IMR-90 (cell line): Measurements from ENCODE around the gene PNLIP. TPM values are rescaled to one million over a fixed set of nuclear protein-coding genes. Genes with fewer than 3 reads are reported as not detected.

Experiments
- ATAC-seq: fragments of 200-7000 bp; cut with Tn5 transposase; 2 replicates; pipeline ENCODE4 v1.9.1; 2020; ENCODE audit warnings: low read depth, mild to moderate bottlenecking, moderate library complexity
- BruUV-seq: library from RNA; stranded (reverse); fragments of 400-500 nt; replicated peaks from 2 replicates; lab custom pipeline; 2021; lab: Mats Ljungman, UMichigan
- CTCF ChIA-PET: fragments of 300-600 bp; formaldehyde crosslinking; extraction: SDS; loops from one replicate; lab custom pipeline; 2021; ENCODE audit warnings: antibody characterized with exemption; lab: Yijun Ruan, JAX
- POLR2A ChIA-PET: fragments of 300-600 bp; sonication (Branson Sonifier 250); formaldehyde crosslinking; loops from one replicate; lab custom pipeline; 2022; ENCODE audit warnings: antibody characterized with exemption; ENCODE audit not compliant: unreplicated experiment; lab: Charles Lee
- DNase-seq: peaks from one replicate; pipeline ENCODE4 v3.0.0; 2013
- H2AFZ ChIP-seq: replicated peaks from 2 replicates; pipeline ENCODE3; 2013; ENCODE audit warnings: low read length, mild to moderate bottlenecking; ENCODE audit not compliant: poor library complexity
- H2AK5ac ChIP-seq: 2 replicates; pipeline ENCODE4 v1.6.1; 2013; ENCODE audit warnings: low read depth, low read length, inconsistent platforms
- H2AK9ac ChIP-seq: replicated peaks from 2 replicates; pipeline ENCODE3; 2013; ENCODE audit warnings: mild to moderate bottlenecking, low read depth, low read length, moderate library complexity; ENCODE audit not compliant: poor library complexity
- H2BK120ac ChIP-seq: 2 replicates; pipeline ENCODE4 v1.6.1; 2013; ENCODE audit warnings: low read depth, low read length, inconsistent platforms
- H2BK15ac ChIP-seq: 3 replicates; pipeline ENCODE4 v1.6.1; 2013; ENCODE audit warnings: low read depth, low read length, inconsistent platforms
- H2BK20ac ChIP-seq: 2 replicates; pipeline ENCODE4 v1.6.1; 2013; ENCODE audit warnings: low read depth, mild to moderate bottlenecking, inconsistent platforms, low read length, moderate library complexity
- H2BK5ac ChIP-seq: 2 replicates; pipeline ENCODE4 v1.6.1; 2013; ENCODE audit warnings: mild to moderate bottlenecking, low read depth, low read length, inconsistent platforms; ENCODE audit not compliant: poor library complexity, severe bottlenecking
- H3K14ac ChIP-seq: replicated peaks from 2 replicates; pipeline ENCODE4 v1.6.1; 2013; ENCODE audit warnings: low read depth, low read length, inconsistent platforms
- H3K18ac ChIP-seq: 2 replicates; pipeline ENCODE4 v1.6.1; 2013; ENCODE audit warnings: low read depth, low read length, control low read depth
- H3K23ac ChIP-seq: 2 replicates; pipeline ENCODE4 v1.6.1; 2013; ENCODE audit warnings: low read depth, low read length, inconsistent platforms
- H3K27ac ChIP-seq: 2 replicates; pipeline ENCODE4 v1.5.1; 2013; ENCODE audit warnings: mild to moderate bottlenecking, control low read depth, low read length; ENCODE audit not compliant: insufficient read depth
- H3K27me3 ChIP-seq: 2 replicates; pipeline ENCODE4 v1.6.1; 2013; ENCODE audit warnings: low read length; ENCODE audit not compliant: control insufficient read depth, insufficient read depth
- H3K36me3 ChIP-seq: 2 replicates; pipeline ENCODE4 v1.6.1; 2013; ENCODE audit warnings: low read length, mixed read lengths; ENCODE audit not compliant: control insufficient read depth, insufficient read depth
- H3K4ac ChIP-seq: 2 replicates; pipeline ENCODE4 v1.6.1; 2013; ENCODE audit warnings: low read depth, low read length, inconsistent platforms
- H3K4me1 ChIP-seq: 2 replicates; pipeline ENCODE4 v1.6.1; 2013; ENCODE audit warnings: low read length, mixed read lengths; ENCODE audit not compliant: control insufficient read depth, insufficient read depth
- H3K4me2 ChIP-seq: 2 replicates; pipeline ENCODE4 v1.6.1; 2013; ENCODE audit warnings: low read depth, mild to moderate bottlenecking, control low read depth, low read length, moderate library complexity
- H3K4me3 ChIP-seq: 2 replicates; pipeline ENCODE4 v1.5.1; 2013; ENCODE audit warnings: low read depth, mild to moderate bottlenecking, control low read depth, low read length, moderate library complexity; ENCODE audit not compliant: insufficient read depth
- H3K56ac ChIP-seq: 2 replicates; pipeline ENCODE4 v1.6.1; 2013; ENCODE audit warnings: low read length, inconsistent platforms; ENCODE audit not compliant: insufficient read depth; ENCODE audit errors: extremely low read depth
- H3K79me1 ChIP-seq, 2 experiments: 2 replicates each; pipeline ENCODE4 v1.6.1; 2013; ENCODE audit warnings: low read length in 2 of 2, inconsistent platforms in 1 of 2, low read depth in 1 of 2
- H3K9ac ChIP-seq: 2 replicates; pipeline ENCODE4 v1.6.1; 2013; ENCODE audit warnings: low read depth, low read length, control low read depth
- H3K9me1 ChIP-seq: 2 replicates; pipeline ENCODE4 v1.6.1; 2013; ENCODE audit warnings: low read length, inconsistent platforms; ENCODE audit not compliant: insufficient read depth
- H3K9me3 ChIP-seq: 2 replicates; pipeline ENCODE4 v1.6.1; 2013; ENCODE audit warnings: low read length; ENCODE audit not compliant: control insufficient read depth, insufficient read depth
- H4K20me1 ChIP-seq: 2 replicates; pipeline ENCODE4 v1.6.1; 2013; ENCODE audit warnings: low read length, inconsistent platforms; ENCODE audit not compliant: insufficient read depth
- H4K5ac ChIP-seq: 2 replicates; pipeline ENCODE4 v1.6.1; 2013; ENCODE audit warnings: mild to moderate bottlenecking, low read depth, low read length, control low read depth
- H4K8ac ChIP-seq, 2 experiments: 2 replicates each; pipeline ENCODE4 v1.6.1; 2013; ENCODE audit warnings: low read depth in 2 of 2, low read length in 2 of 2, control low read depth in 1 of 2, inconsistent platforms in 1 of 2
- H4K91ac ChIP-seq: 2 replicates; pipeline ENCODE4 v1.6.1; 2013; ENCODE audit warnings: low read depth, low read length, inconsistent platforms; ENCODE audit not compliant: insufficient read depth
- CEBPB ChIP-seq: IDR thresholded peaks from 2 replicates; pipeline ENCODE4 v1.6.1; 2012; ENCODE audit warnings: low read depth, low read length, improper control_type of control experiment
- CHD1 ChIP-seq: IDR thresholded peaks from 2 replicates; pipeline ENCODE4 v1.6.1; 2012; ENCODE audit warnings: low read depth, low read length, improper control_type of control experiment
- FOS ChIP-seq: fragments of 150-350 bp; IDR thresholded peaks from 2 replicates; pipeline ENCODE4 v1.6.1; 2016; ENCODE audit warnings: low read depth, low read length
- MAFK ChIP-seq: IDR thresholded peaks from 2 replicates; pipeline ENCODE4 v1.6.1; 2012; ENCODE audit warnings: low read depth, low read length, improper control_type of control experiment
- MAZ ChIP-seq: IDR thresholded peaks from 2 replicates; pipeline ENCODE4 v1.6.1; 2012; ENCODE audit warnings: low read depth, mild to moderate bottlenecking, low read length, improper control_type of control experiment, moderate library complexity, borderline replicate concordance
- MXI1 ChIP-seq: IDR thresholded peaks from 2 replicates; pipeline ENCODE4 v1.6.1; 2012; ENCODE audit warnings: low read depth, mild to moderate bottlenecking, low read length, moderate library complexity, borderline replicate concordance
- NFE2L2 ChIP-seq: fragments of 150-350 bp; IDR thresholded peaks from 2 replicates; pipeline ENCODE4 v1.6.1; 2016; ENCODE audit warnings: low read depth, mild to moderate bottlenecking, low read length
- POLR2A ChIP-seq: IDR thresholded peaks from 2 replicates; pipeline ENCODE4 v1.6.1; 2012; ENCODE audit warnings: mild to moderate bottlenecking, low read depth, low read length
- RAD21 ChIP-seq: IDR thresholded peaks from 2 replicates; pipeline ENCODE4 v1.6.1; 2012; ENCODE audit warnings: low read length, improper control_type of control experiment
- RCOR1 ChIP-seq: IDR thresholded peaks from 2 replicates; pipeline ENCODE4 v1.6.1; 2012; ENCODE audit warnings: mild to moderate bottlenecking, low read length, improper control_type of control experiment; ENCODE audit not compliant: insufficient replicate concordance
- RFX5 ChIP-seq: IDR thresholded peaks from 2 replicates; pipeline ENCODE4 v1.8.0; 2012; ENCODE audit warnings: low read depth, mild to moderate bottlenecking, low read length, moderate library complexity
- SMC3 ChIP-seq: fragments of 150-350 bp; IDR thresholded peaks from 2 replicates; pipeline ENCODE4 v1.6.1; 2016; ENCODE audit warnings: low read depth, mild to moderate bottlenecking, antibody characterized with exemption, low read length, moderate library complexity
- WGBS, 2 experiments: methylation state at CpG; one replicate each; pipeline versions ENCODE4 v1.1.5 to v1.1.7; 2013; ENCODE audit warnings: missing lambda C conversion rate in 2 of 2; ENCODE audit not compliant: insufficient read length in 1 of 2; ENCODE audit errors: extremely low coverage in 2 of 2; 5-methylcytosine and 5-hydroxymethylcytosine counted together
- dilution Hi-C: fragments of 300-500 bp; cut with HindIII; formaldehyde crosslinking; loops from one replicate; pipeline ENCODE4 v1.14.3; 2018; ENCODE audit warnings: low sequenced_read_pairs; ENCODE audit not compliant: unreplicated experiment
- in situ Hi-C: fragments of 300-500 bp; cut with MboI; formaldehyde crosslinking; loops from 3 replicates; pipeline ENCODE4 v1.14.3; 2019; ENCODE audit warnings: low sequenced_read_pairs, inconsistent platforms, mixed read lengths
- intact Hi-C: fragments of 100-400 bp; cut with micrococcal nuclease; formaldehyde crosslinking; loops from 2 replicates; pipeline ENCODE4 v1.10.0; 2022
- polyA plus RNA-seq, 3 experiments: library from polyadenylated mRNA; depleted of rRNA; stranded (reverse); fragments of >200 nt; gene quantifications; 2 replicates each; pipeline ENCODE4 v1.2.3, GENCODE V29; 2012; ENCODE audit warnings: low replicate concordance in 1 of 3
- total RNA-seq: library from RNA; depleted of rRNA; stranded (reverse); fragments of >200 nt; gene quantifications from 2 replicates; pipeline ENCODE4 v1.2.3, GENCODE V29; 2012
- TF ChIP-seq, protein P1 (sequence below): fragments of 150-350 bp; IDR thresholded peaks from 2 replicates; pipeline ENCODE4 v1.6.1; 2016; ENCODE audit warnings: low read depth, mild to moderate bottlenecking, low read length, moderate library complexity, borderline replicate concordance
- TF ChIP-seq, protein P2 (sequence below): fragments of 150-350 bp; IDR thresholded peaks from 2 replicates; pipeline ENCODE4 v1.6.1; 2017; ENCODE audit warnings: mild to moderate bottlenecking, antibody characterized with exemption, low read length, low read depth
- TF ChIP-seq, protein P3 (sequence below): conservative IDR thresholded peaks from 2 replicates; pipeline ENCODE4 v1.5.1; 2012; ENCODE audit warnings: mild to moderate bottlenecking, low read depth, low read length, improper control_type of control experiment

Gene PNLIP
- total and polyA plus RNA-seq, 2 of the 4 experiments (the other 2 are of a cell fraction), result not detected

DNA sequence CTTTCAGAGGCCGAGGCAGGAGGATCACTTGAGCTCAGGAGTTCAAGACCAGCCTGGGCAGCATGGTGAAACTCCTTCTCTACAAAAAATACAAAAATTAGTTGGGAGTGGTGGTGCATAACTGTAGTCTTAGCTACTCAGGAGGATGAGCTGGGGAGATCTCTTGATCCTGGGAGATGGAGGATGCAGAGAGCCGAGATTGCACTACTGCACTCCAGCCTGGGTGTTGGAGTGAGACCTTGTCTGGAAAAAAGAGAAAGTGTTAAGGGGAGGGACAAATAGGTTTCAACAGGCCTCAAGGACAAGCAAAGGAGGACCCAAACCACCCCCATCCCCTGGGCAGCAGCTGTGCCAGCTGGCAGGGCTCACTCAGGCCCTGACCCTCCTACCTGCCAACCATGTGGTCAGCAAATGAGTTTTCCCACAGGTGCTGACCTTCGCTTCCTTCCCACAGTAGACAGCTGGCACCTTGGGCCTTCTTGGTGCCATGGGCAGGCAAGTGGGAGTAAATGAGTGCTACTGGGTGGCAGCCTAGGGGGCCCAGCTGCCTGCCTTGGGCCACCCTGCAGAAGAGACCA is 69.6 kb downstream of the PNLIP start:
- H2AFZ ChIP-seq, result no peak overlapping the region
- no peak overlapping the region for H4K8ac ChIP-seq
- in situ Hi-C loops (no loop called here), intact Hi-C loops (no loop called here), dilution Hi-C loops (no loop called here)
- no peaks in the 10 kb centered on the region for H3K9me3 ChIP-seq
- TF ChIP-seq CHD1 (no peak), FOS (no peak), MAZ (no peak), NFE2L2 (no peak), RCOR1 (no peak), RAD21 (no peak), SMC3 (no peak), MAFK (no peak), POLR2A (no peak), RFX5 (no peak), CEBPB (no peak), MXI1 (no peak)
- TF ChIP-seq, protein P1, sequence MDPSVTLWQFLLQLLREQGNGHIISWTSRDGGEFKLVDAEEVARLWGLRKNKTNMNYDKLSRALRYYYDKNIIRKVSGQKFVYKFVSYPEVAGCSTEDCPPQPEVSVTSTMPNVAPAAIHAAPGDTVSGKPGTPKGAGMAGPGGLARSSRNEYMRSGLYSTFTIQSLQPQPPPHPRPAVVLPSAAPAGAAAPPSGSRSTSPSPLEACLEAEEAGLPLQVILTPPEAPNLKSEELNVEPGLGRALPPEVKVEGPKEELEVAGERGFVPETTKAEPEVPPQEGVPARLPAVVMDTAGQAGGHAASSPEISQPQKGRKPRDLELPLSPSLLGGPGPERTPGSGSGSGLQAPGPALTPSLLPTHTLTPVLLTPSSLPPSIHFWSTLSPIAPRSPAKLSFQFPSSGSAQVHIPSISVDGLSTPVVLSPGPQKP, result no peak
- TF ChIP-seq, protein P2, sequence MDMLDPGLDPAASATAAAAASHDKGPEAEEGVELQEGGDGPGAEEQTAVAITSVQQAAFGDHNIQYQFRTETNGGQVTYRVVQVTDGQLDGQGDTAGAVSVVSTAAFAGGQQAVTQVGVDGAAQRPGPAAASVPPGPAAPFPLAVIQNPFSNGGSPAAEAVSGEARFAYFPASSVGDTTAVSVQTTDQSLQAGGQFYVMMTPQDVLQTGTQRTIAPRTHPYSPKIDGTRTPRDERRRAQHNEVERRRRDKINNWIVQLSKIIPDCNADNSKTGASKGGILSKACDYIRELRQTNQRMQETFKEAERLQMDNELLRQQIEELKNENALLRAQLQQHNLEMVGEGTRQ, result no peak
- TF ChIP-seq, protein P3, sequence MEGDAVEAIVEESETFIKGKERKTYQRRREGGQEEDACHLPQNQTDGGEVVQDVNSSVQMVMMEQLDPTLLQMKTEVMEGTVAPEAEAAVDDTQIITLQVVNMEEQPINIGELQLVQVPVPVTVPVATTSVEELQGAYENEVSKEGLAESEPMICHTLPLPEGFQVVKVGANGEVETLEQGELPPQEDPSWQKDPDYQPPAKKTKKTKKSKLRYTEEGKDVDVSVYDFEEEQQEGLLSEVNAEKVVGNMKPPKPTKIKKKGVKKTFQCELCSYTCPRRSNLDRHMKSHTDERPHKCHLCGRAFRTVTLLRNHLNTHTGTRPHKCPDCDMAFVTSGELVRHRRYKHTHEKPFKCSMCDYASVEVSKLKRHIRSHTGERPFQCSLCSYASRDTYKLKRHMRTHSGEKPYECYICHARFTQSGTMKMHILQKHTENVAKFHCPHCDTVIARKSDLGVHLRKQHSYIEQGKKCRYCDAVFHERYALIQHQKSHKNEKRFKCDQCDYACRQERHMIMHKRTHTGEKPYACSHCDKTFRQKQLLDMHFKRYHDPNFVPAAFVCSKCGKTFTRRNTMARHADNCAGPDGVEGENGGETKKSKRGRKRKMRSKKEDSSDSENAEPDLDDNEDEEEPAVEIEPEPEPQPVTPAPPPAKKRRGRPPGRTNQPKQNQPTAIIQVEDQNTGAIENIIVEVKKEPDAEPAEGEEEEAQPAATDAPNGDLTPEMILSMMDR, result no peak
- no peak overlapping the region for H3K4me3 ChIP-seq
- ATAC-seq (no peak), DNase-seq (no peak)
- H3K27ac ChIP-seq, result no peak overlapping the region
- WGBS, 2 experiments, result no CpG with 5 or more reads among the region's 3 CpGs
- no peaks in the 10 kb centered on the region for H4K20me1 ChIP-seq
- H2BK120ac ChIP-seq, result no peak overlapping the region
- H3K4me1 ChIP-seq, result no peaks in the 10 kb centered on the region
- no TSS peak for BruUV-seq
- no peaks in the 10 kb centered on the region for H3K36me3 ChIP-seq
- H3K4me2 ChIP-seq, result no peak overlapping the region
- no peak overlapping the region for H2BK15ac ChIP-seq
- no peak overlapping the region for H2BK20ac ChIP-seq
- no peak overlapping the region for H3K14ac ChIP-seq
- H4K91ac ChIP-seq, result no peak overlapping the region
- no peak overlapping the region for H3K18ac ChIP-seq
- H3K27me3 ChIP-seq, result no peaks in the 10 kb centered on the region; the same call in 1 of the 2 replicates
- H3K23ac ChIP-seq, result no peak overlapping the region
- no peak overlapping the region for H3K4ac ChIP-seq
- H4K5ac ChIP-seq, result no peak overlapping the region
- POLR2A ChIA-PET, result no interaction called here
- H2AK9ac ChIP-seq, result no peak overlapping the region
- CTCF ChIA-PET, result no interaction called here
- H3K79me1 ChIP-seq, result no peaks in the 10 kb centered on the region
- H3K9ac ChIP-seq, result no peak overlapping the region
- no peak overlapping the region for H3K56ac ChIP-seq
- H3K9me1 ChIP-seq, result no peaks in the 10 kb centered on the region
- no peak overlapping the region for H2BK5ac ChIP-seq
- H2AK5ac ChIP-seq, result no peak overlapping the region
